Liver (tissue), 9 donors: ENCODE results near the gene EIF4G3. TPM values are rescaled to one million over a fixed set of nuclear protein-coding genes. Genes with fewer than 3 reads are reported as not detected.

Experiments used
- DNase-seq: peaks from one replicate; pipeline ENCODE4 v3.0.0-alpha.2; 2017; ENCODE audit warnings: low spot score
- H3K27ac ChIP-seq, 2 donors: one replicate each; pipeline ENCODE4 v1.7.0; 2013; ENCODE audit warnings: inconsistent platforms in 2 of 2, low read length in 2 of 2, control low read depth in 1 of 2, low read depth in 1 of 2, mild to moderate bottlenecking in 1 of 2
- H3K27me3 ChIP-seq, 4 donors: one replicate each; pipeline versions ENCODE4 v1.6.1 to v1.7.0; 2013; ENCODE audit warnings: low read length in 3 of 4, inconsistent platforms in 1 of 4, mild to moderate bottlenecking in 1 of 4, moderate library complexity in 1 of 4; ENCODE audit not compliant: control insufficient read depth in 4 of 4, insufficient read depth in 4 of 4
- H3K36me3 ChIP-seq, 4 donors: one replicate each; pipeline versions ENCODE4 v1.6.1 to v1.7.0; 2013; ENCODE audit warnings: low read length in 3 of 4, mild to moderate bottlenecking in 3 of 4, low read depth in 1 of 4, moderate library complexity in 1 of 4; ENCODE audit not compliant: control insufficient read depth in 4 of 4, insufficient read depth in 3 of 4
- H3K4me1 ChIP-seq, 4 donors: one replicate each; pipeline versions ENCODE4 v1.6.1 to v1.7.0; 2013; ENCODE audit warnings: low read length in 3 of 4, mild to moderate bottlenecking in 3 of 4, moderate library complexity in 1 of 4; ENCODE audit not compliant: control insufficient read depth in 4 of 4, insufficient read depth in 4 of 4
- H3K4me3 ChIP-seq, 3 donors: one replicate each; pipeline versions ENCODE4 v1.6.1 to v1.7.0; 2013; ENCODE audit warnings: low read length in 3 of 3, control low read depth in 1 of 3, low read depth in 1 of 3, mild to moderate bottlenecking in 1 of 3
- H3K9ac ChIP-seq, 2 donors: one replicate each; pipeline ENCODE4 v1.7.0; 2013; ENCODE audit warnings: low read length in 2 of 2, mild to moderate bottlenecking in 2 of 2, moderate library complexity in 2 of 2, control low read depth in 1 of 2, low read depth in 1 of 2
- H3K9me3 ChIP-seq, 4 donors: one replicate each; pipeline versions ENCODE4 v1.6.1 to v1.7.0; 2013; ENCODE audit warnings: low read length in 3 of 4; ENCODE audit not compliant: control insufficient read depth in 4 of 4
- ATF3 ChIP-seq: IDR thresholded peaks from 2 replicates; pipeline ENCODE4 v1.6.1; 2016; ENCODE audit warnings: antibody characterized with exemption
- CTCF ChIP-seq: fragments of 150-350 bp; IDR thresholded peaks from 2 replicates; pipeline ENCODE4 v1.5.1; 2017; ENCODE audit warnings: improper control_type of control experiment, low read depth, low read length; ENCODE audit not compliant: missing input control
- EGR1 ChIP-seq, 2 donors: IDR thresholded peaks; 2 replicates each; pipeline ENCODE4 v1.6.1; 2016 to 2018; ENCODE audit warnings: antibody characterized with exemption in 2 of 2, low read depth in 2 of 2
- FOXA1 ChIP-seq: IDR thresholded peaks from 2 replicates; pipeline ENCODE4 v1.6.1; 2016; ENCODE audit warnings: antibody characterized with exemption
- FOXA2 ChIP-seq: IDR thresholded peaks from 2 replicates; pipeline ENCODE4 v1.6.1; 2016; ENCODE audit warnings: antibody characterized with exemption
- GABPA ChIP-seq, 2 donors: IDR thresholded peaks in 1 of 2; conservative IDR thresholded peaks in 1 of 2; 2 replicates each; pipeline ENCODE4 v1.6.1; 2016; ENCODE audit warnings: antibody characterized with exemption in 2 of 2, mild to moderate bottlenecking in 1 of 2, moderate library complexity in 1 of 2
- HNF4G ChIP-seq: IDR thresholded peaks from 2 replicates; pipeline ENCODE4 v1.6.1; 2016; ENCODE audit warnings: antibody characterized with exemption
- MAX ChIP-seq: IDR thresholded peaks from 2 replicates; pipeline ENCODE4 v1.6.1; 2016; ENCODE audit warnings: antibody characterized with exemption
- NR2F2 ChIP-seq: IDR thresholded peaks from 2 replicates; pipeline ENCODE4 v1.6.1; 2016; ENCODE audit warnings: antibody characterized with exemption
- RAD21 ChIP-seq, 2 donors: IDR thresholded peaks; 2 replicates each; pipeline ENCODE4 v1.6.1; 2016; ENCODE audit warnings: antibody characterized with exemption in 2 of 2, mild to moderate bottlenecking in 2 of 2
- REST ChIP-seq: IDR thresholded peaks from 2 replicates; pipeline ENCODE4 v1.6.1; 2016; ENCODE audit warnings: antibody characterized with exemption, mild to moderate bottlenecking
- RXRA ChIP-seq, 2 donors: IDR thresholded peaks; 2 replicates each; pipeline ENCODE4 v1.6.1; 2017 to 2018; ENCODE audit warnings: antibody characterized with exemption in 2 of 2, mild to moderate bottlenecking in 1 of 2
- SP1 ChIP-seq: IDR thresholded peaks from 2 replicates; pipeline ENCODE4 v1.6.1; 2018; ENCODE audit warnings: antibody characterized with exemption, mild to moderate bottlenecking
- TAF1 ChIP-seq: conservative IDR thresholded peaks from 2 replicates; pipeline ENCODE4 v1.6.1; 2016; ENCODE audit warnings: antibody characterized with exemption, mild to moderate bottlenecking
- YY1 ChIP-seq: IDR thresholded peaks from 2 replicates; pipeline ENCODE4 v1.6.1; 2016; ENCODE audit warnings: antibody characterized with exemption, mild to moderate bottlenecking
- WGBS: extraction: QIAGEN DNeasy Blood & Tissue Kit; methylation state at CpG from one replicate; pipeline ENCODE4 v1.1.7; 2013; 5-methylcytosine and 5-hydroxymethylcytosine counted together
- polyA plus RNA-seq, 2 donors: library from polyadenylated mRNA; stranded (reverse) in 1 of 2; unstranded in 1 of 2; fragments of 200-250 nt in 1 of 2; fragments of >200 nt in 1 of 2; fragmentation: Nextera tagmentation in 1 of 2; extraction: Ambion mirVana in 1 of 2; gene quantifications; one replicate each; pipeline versions ENCODE4 v1.2.1 to v1.2.3, GENCODE V29; 2013 to 2015
- total RNA-seq, 2 donors: library from RNA; depleted of rRNA; stranded (reverse); fragments of >200 nt; gene quantifications; one replicate each; pipeline ENCODE4 v1.2.3, GENCODE V29; 2014
- donor health status: healthy.
- donor health status: healthy.
- donor health status: healthy.
- donor health status: healthy.
- donor health status: healthy.

Gene EIF4G3
- total and polyA plus RNA-seq, 4 donors = 7.6 to 22.8 (median 11.7) TPM

- Histone ChIP-seq H3K27me3 (no peaks in the 10 kb centered on the region), H3K4me1 (peaks cover 0 to 6% (median 5%) of the 10 kb centered on the region in 4 donors), H3K36me3 (peaks cover 5 to 54% (median 53%) of the 10 kb centered on the region in 4 donors), H3K9ac (no peak overlapping the region), H3K4me3 (no peak overlapping the region), H3K27ac (no peak overlapping the region), H3K9me3 (no peaks in the 10 kb centered on the region)
- no peak for DNase-seq
- TF ChIP-seq CTCF (no peak), FOXA1 (no peak), RXRA (IDR thresholded peaks at IDR 0.05) (no peak)
- WGBS = 95% methylated on average over 4 of the region's 4 CpGs
These were observed 401.0 kb downstream of the EIF4G3 start for GRCh38 chr1:20775700-20776099.

- H3K4me1 ChIP-seq = peaks cover 0 to 4% (median 3%) of the 10 kb centered on the region in 4 donors
- WGBS = 95% methylated on average over 3 of the region's 3 CpGs
- no peak overlapping the region for H3K4me3 ChIP-seq
- TF ChIP-seq EGR1 (IDR thresholded peaks at IDR 0.05; ENCODE audit: low read depth in 2 of 2) (no peak), CTCF (no peak), RAD21 (IDR thresholded peaks at IDR 0.05) (no peak), TAF1 (no peak)
- H3K9me3 ChIP-seq = no peaks in the 10 kb centered on the region
- no peak for DNase-seq
- peaks cover 12 to 81% (median 75%) of the 10 kb centered on the region in 4 donors for H3K36me3 ChIP-seq
- no peak overlapping the region for H3K27ac ChIP-seq
- H3K27me3 ChIP-seq = no peaks in the 10 kb centered on the region
- no peak overlapping the region for H3K9ac ChIP-seq
These were observed 404.9 kb downstream of the EIF4G3 start for GRCh38 chr1:20771780-20772179.

GRCh38 chr1:20770314-20771087, 406.2 kb downstream of the EIF4G3 start:
- Histone ChIP-seq H3K27ac (no peak overlapping the region), H3K36me3 (peaks cover 16 to 90% (median 80%) of the 10 kb centered on the region in 4 donors), H3K4me3 (no peak overlapping the region), H3K9me3 (no peaks in the 10 kb centered on the region), H3K27me3 (no peaks in the 10 kb centered on the region), H3K9ac (no peak overlapping the region), H3K4me1 (no peaks in the 10 kb centered on the region)
- no peak for DNase-seq
- 96% methylated on average over 6 of the region's 6 CpGs for WGBS
- TF ChIP-seq NR2F2 = no peak
- TF ChIP-seq HNF4G = no peak
- no peak for TF ChIP-seq SP1
- no peak for TF ChIP-seq YY1
- no peak for TF ChIP-seq GABPA (IDR thresholded peaks at IDR 0.05 in 1 of 2, conservative IDR thresholded peaks at IDR 0.05 in 1 of 2)
- no peak for TF ChIP-seq RAD21 (IDR thresholded peaks at IDR 0.05)
- TF ChIP-seq MAX = no peak
- TF ChIP-seq FOXA2 = no peak
- no peak for TF ChIP-seq CTCF
- no peak for TF ChIP-seq EGR1 (IDR thresholded peaks at IDR 0.05; ENCODE audit: low read depth in 2 of 2)
- TF ChIP-seq TAF1 = no peak
- TF ChIP-seq REST = no peak
- TF ChIP-seq ATF3 = no peak
- no peak for TF ChIP-seq FOXA1
